H9 (cell line): Measurements from ENCODE around the gene SVEP1. TPM values are rescaled to one million over a fixed set of nuclear protein-coding genes. Genes with fewer than 3 reads are reported as not detected.

Experiments used
- DNase-seq: peaks from one replicate; pipeline ENCODE4 v3.0.0-alpha.2; 2017
- H2AFZ ChIP-seq: one replicate; pipeline ENCODE4 v1.6.1; 2013; ENCODE audit warnings: mild to moderate bottlenecking, low read length, control low read depth, moderate library complexity
- H2AK5ac ChIP-seq: 2 replicates; pipeline ENCODE4 v1.6.1; 2013; ENCODE audit warnings: low read length, control low read depth, mixed read lengths; ENCODE audit not compliant: insufficient read length
- H2BK120ac ChIP-seq: one replicate; pipeline ENCODE4 v1.6.1; 2013; ENCODE audit warnings: low read depth, mild to moderate bottlenecking, low read length, control low read depth, inconsistent platforms; ENCODE audit not compliant: poor library complexity, severe bottlenecking
- H2BK12ac ChIP-seq: 2 replicates; pipeline ENCODE4 v1.6.1; 2013; ENCODE audit warnings: low read length, control low read depth, mixed read lengths, low read depth; ENCODE audit not compliant: insufficient read length
- H2BK15ac ChIP-seq: 2 replicates; pipeline ENCODE4 v1.6.1; 2013; ENCODE audit warnings: low read depth, low read length, control low read depth
- H2BK20ac ChIP-seq: one replicate; pipeline ENCODE4 v1.6.1; 2013; ENCODE audit warnings: low read depth, mild to moderate bottlenecking, low read length, control low read depth, inconsistent platforms; ENCODE audit not compliant: poor library complexity, severe bottlenecking
- H2BK5ac ChIP-seq: 2 replicates; pipeline ENCODE4 v1.6.1; 2013; ENCODE audit warnings: low read length, control low read depth, mixed read lengths; ENCODE audit not compliant: insufficient read length
- H3K14ac ChIP-seq: 2 replicates; pipeline ENCODE4 v1.6.1; 2013; ENCODE audit warnings: low read length, control low read depth; ENCODE audit not compliant: insufficient read depth
- H3K18ac ChIP-seq: 2 replicates; pipeline ENCODE4 v1.6.1; 2013; ENCODE audit warnings: low read depth, mild to moderate bottlenecking, mixed read lengths, low read length, control low read depth; ENCODE audit not compliant: insufficient read length
- H3K23ac ChIP-seq: 2 replicates; pipeline ENCODE4 v1.6.1; 2013; ENCODE audit warnings: low read length, control low read depth, mixed read lengths, low read depth; ENCODE audit not compliant: insufficient read length
- H3K23me2 ChIP-seq: 2 replicates; pipeline ENCODE4 v1.6.1; 2013; ENCODE audit warnings: low read depth, mild to moderate bottlenecking, mixed read lengths, low read length, control low read depth; ENCODE audit not compliant: insufficient read length, poor library complexity, severe bottlenecking
- H3K27ac ChIP-seq: 2 replicates; pipeline ENCODE4 v1.5.1; 2013; ENCODE audit warnings: low read length, control low read depth, mixed read lengths, low read depth; ENCODE audit not compliant: insufficient read length
- H3K27me3 ChIP-seq: 2 replicates; pipeline ENCODE4 v1.6.1; 2013; ENCODE audit warnings: low read length, control low read depth, inconsistent platforms; ENCODE audit not compliant: insufficient read depth
- H3K4ac ChIP-seq: 2 replicates; pipeline ENCODE4 v1.6.1; 2013; ENCODE audit warnings: low read depth, mild to moderate bottlenecking, control low read depth, inconsistent platforms, low read length, moderate library complexity
- H3K4me1 ChIP-seq: 2 replicates; pipeline ENCODE4 v1.6.1; 2013; ENCODE audit warnings: low read length, control low read depth, inconsistent platforms; ENCODE audit not compliant: insufficient read depth
- H3K4me2 ChIP-seq: 2 replicates; pipeline ENCODE4 v1.6.1; 2013; ENCODE audit warnings: low read length, control low read depth, mixed read lengths; ENCODE audit not compliant: insufficient read length, insufficient read depth
- H3K56ac ChIP-seq: 2 replicates; pipeline ENCODE4 v1.6.1; 2013; ENCODE audit warnings: low read depth, mild to moderate bottlenecking, mixed read lengths, low read length, control low read depth; ENCODE audit not compliant: insufficient read length
- H3K79me1 ChIP-seq: 2 replicates; pipeline ENCODE4 v1.6.1; 2013; ENCODE audit warnings: low read depth, mild to moderate bottlenecking, moderate library complexity, low read length, control low read depth, inconsistent platforms; ENCODE audit not compliant: insufficient read depth, poor library complexity, severe bottlenecking
- H3K79me2 ChIP-seq: 2 replicates; pipeline ENCODE4 v1.6.1; 2013; ENCODE audit warnings: low read length, control low read depth, inconsistent platforms; ENCODE audit not compliant: insufficient read depth
- H3K9ac ChIP-seq: 2 replicates; pipeline ENCODE4 v1.6.1; 2013; ENCODE audit warnings: low read length, control low read depth, mixed read lengths; ENCODE audit not compliant: insufficient read length; ENCODE audit errors: extremely low read depth
- H3K9me3 ChIP-seq: one replicate; pipeline ENCODE4 v1.6.1; 2013; ENCODE audit warnings: low read depth, low read length, inconsistent platforms; ENCODE audit not compliant: control insufficient read depth
- H3T11ph ChIP-seq: one replicate; pipeline ENCODE4 v1.6.1; 2013; ENCODE audit warnings: mild to moderate bottlenecking, low read length, control low read depth, inconsistent platforms
- H4K20me1 ChIP-seq: one replicate; pipeline ENCODE4 v1.6.1; 2013; ENCODE audit not compliant: control insufficient read depth, insufficient read length, insufficient read depth
- H4K5ac ChIP-seq: 2 replicates; pipeline ENCODE4 v1.6.1; 2013; ENCODE audit warnings: low read depth, mild to moderate bottlenecking, mixed read lengths, low read length, control low read depth; ENCODE audit not compliant: insufficient read length
- H4K8ac ChIP-seq: replicated peaks from 2 replicates; pipeline ENCODE4 v1.6.1; 2013; ENCODE audit warnings: low read length, control low read depth, mixed read lengths, low read depth; ENCODE audit not compliant: insufficient read length
- H4K91ac ChIP-seq: 2 replicates; pipeline ENCODE4 v1.6.1; 2013; ENCODE audit warnings: low read depth, mild to moderate bottlenecking, moderate library complexity, mixed read lengths, low read length, control low read depth; ENCODE audit not compliant: insufficient read length
- H3K27ac Mint-ChIP-seq, 3 experiments: 2 replicates in 2 of 3; 3 replicates in 1 of 3; pipeline ENCODE4 v1.8.0; 2020 to 2021; ENCODE audit warnings: mixed read lengths in 3 of 3, mild to moderate bottlenecking in 1 of 3, moderate library complexity in 1 of 3
- H3K27me3 Mint-ChIP-seq: 2 replicates; pipeline ENCODE4 v1.8.0; 2021; ENCODE audit warnings: low read depth, mild to moderate bottlenecking, moderate library complexity, mixed read lengths
- H3K36me3 Mint-ChIP-seq, 3 experiments: 2 replicates in 2 of 3; 3 replicates in 1 of 3; pipeline ENCODE4 v1.8.0; 2020 to 2021; ENCODE audit warnings: low read depth in 3 of 3, mixed read lengths in 3 of 3; ENCODE audit not compliant: insufficient read depth in 1 of 3
- H3K4me1 Mint-ChIP-seq, 2 experiments: 2 replicates each; pipeline ENCODE4 v1.8.0; 2020; ENCODE audit warnings: mixed read lengths in 2 of 2
- H3K4me3 Mint-ChIP-seq, 2 experiments: 2 replicates in 1 of 2; 3 replicates in 1 of 2; pipeline ENCODE4 v1.8.0; 2020 to 2021; ENCODE audit warnings: mild to moderate bottlenecking in 2 of 2, mixed read lengths in 2 of 2, moderate library complexity in 1 of 2
- H3K9me3 Mint-ChIP-seq, 2 experiments: 2 replicates in 1 of 2; 3 replicates in 1 of 2; pipeline ENCODE4 v1.8.0; 2020; ENCODE audit warnings: mild to moderate bottlenecking in 2 of 2, mixed read lengths in 2 of 2, moderate library complexity in 1 of 2
- CTCF ChIP-seq: fragments of 200-600 bp; sonication (generic); conservative IDR thresholded peaks from 3 replicates; pipeline ENCODE4 v1.8.0; 2021; ENCODE audit warnings: antibody characterized with exemption, mild to moderate bottlenecking
- total RNA-seq: library from RNA; stranded (reverse); gene quantifications from 2 replicates; pipeline ENCODE4 v1.2.1, GENCODE V29; 2021

SVEP1 gene
- total RNA-seq, 1 experiment from 2014 or later = 0.17 TPM

GRCh38 chr9:110334871-110335270, 244.7 kb downstream of the SVEP1 start:
- H3K4me1 Mint-ChIP-seq = no peaks in the 10 kb centered on the region
- H3K14ac ChIP-seq = no peak overlapping the region
- H3T11ph ChIP-seq = no peak overlapping the region
- no peak overlapping the region for H3K9ac ChIP-seq
- no peak overlapping the region for H4K5ac ChIP-seq
- no peak overlapping the region for H2BK15ac ChIP-seq
- H2AFZ ChIP-seq = no peak overlapping the region
- no peak overlapping the region for H2AK5ac ChIP-seq
- peaks cover 0 to 4% of the 10 kb centered on the region in 2 experiments; a peak in 1 of 5 replicates for H3K9me3 Mint-ChIP-seq
- H3K79me2 ChIP-seq = no peaks in the 10 kb centered on the region
- H3K4me1 ChIP-seq = no peaks in the 10 kb centered on the region
- H3K79me1 ChIP-seq = no peaks in the 10 kb centered on the region
- no peak overlapping the region for H4K91ac ChIP-seq
- no peak overlapping the region for H2BK5ac ChIP-seq
- H3K4ac ChIP-seq = no peak overlapping the region
- H3K27me3 Mint-ChIP-seq = no peaks in the 10 kb centered on the region
- no peak overlapping the region for H3K56ac ChIP-seq
- no peak overlapping the region for H2BK12ac ChIP-seq
- no peak overlapping the region for H4K8ac ChIP-seq
- H3K27ac ChIP-seq = no peak overlapping the region
- no peaks in the 10 kb centered on the region for H3K23me2 ChIP-seq
- no peaks in the 10 kb centered on the region for H3K9me3 ChIP-seq
- H2BK120ac ChIP-seq = no peak overlapping the region
- H3K27ac Mint-ChIP-seq = no peak overlapping the region
- no peak overlapping the region for H3K4me3 Mint-ChIP-seq
- no peak overlapping the region for H3K18ac ChIP-seq
- no peak overlapping the region for H3K4me2 ChIP-seq
- DNase-seq = no peak
- H4K20me1 ChIP-seq = no peaks in the 10 kb centered on the region
- H3K36me3 Mint-ChIP-seq = no peaks in the 10 kb centered on the region
- no peak overlapping the region for H2BK20ac ChIP-seq
- H3K27me3 ChIP-seq = no peaks in the 10 kb centered on the region
- no peak overlapping the region for H3K23ac ChIP-seq
- TF ChIP-seq CTCF = no peak
